GM04503 (cell line): Measurements from ENCODE around the gene GALNS.

ENCODE experiments used
- DNase-seq: peaks from one replicate; pipeline ENCODE4 v3.0.0-alpha.2; 2012; ENCODE audit warnings: low read depth

Gene GALNS

GRCh38 chr16:88769617-88770460 lies 86.9 kb downstream of the GALNS start:
- no peak for DNase-seq

GRCh38 chr16:88768071-88768783 lies 88.5 kb downstream of the GALNS start:
- DNase-seq: no peak

GRCh38 chr16:88767546-88768070 lies 89.1 kb downstream of the GALNS start:
- DNase-seq: no peak

GRCh38 chr16:88766975-88767374 lies 89.8 kb downstream of the GALNS start:
- no peak for DNase-seq

- DNase-seq: no peak
Measured at GRCh38 chr16:88764913-88765349, 91.8 kb downstream of the GALNS start.

GRCh38 chr16:88764080-88764479 lies 92.7 kb downstream of the GALNS start:
- no peak for DNase-seq
